ENCODE measurements around the gene KRT38.

DNA sequence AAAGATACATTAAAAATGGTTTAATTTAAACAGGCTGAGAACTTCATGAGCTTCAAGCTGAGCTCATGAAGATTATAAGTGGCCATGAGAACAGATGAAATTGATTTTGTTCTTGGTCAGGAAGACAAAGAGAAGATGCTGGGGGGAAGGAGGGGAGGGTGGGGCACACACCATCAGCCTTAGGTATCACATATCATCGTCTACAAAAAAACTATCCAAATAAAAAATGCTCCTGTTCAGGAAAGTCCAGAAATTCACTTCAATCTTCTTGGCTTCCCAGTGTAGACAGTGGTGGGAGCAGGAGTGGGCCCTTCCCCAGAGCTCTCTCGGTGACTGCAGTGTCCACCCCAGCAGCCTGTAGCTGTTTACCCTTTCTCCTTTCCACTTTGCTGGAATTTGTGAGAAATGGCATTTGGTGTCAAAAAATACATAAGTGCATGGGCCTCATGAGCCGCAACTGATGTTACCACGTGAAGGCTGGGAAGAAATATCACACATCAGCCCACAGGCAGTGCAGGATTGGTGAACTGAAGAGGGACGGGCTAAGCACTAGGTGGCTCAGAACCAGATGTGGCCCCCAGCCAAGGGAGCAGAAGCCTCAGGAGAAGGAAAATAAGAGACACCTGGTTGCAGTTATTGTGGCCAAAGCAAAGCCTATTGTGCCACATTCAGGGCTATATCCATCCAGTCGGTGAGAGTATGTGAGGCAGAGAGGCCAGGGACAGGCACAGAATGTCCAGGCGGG, 22.5 kb downstream of the KRT38 start:
- TF ChIP-seq, protein P1, sequence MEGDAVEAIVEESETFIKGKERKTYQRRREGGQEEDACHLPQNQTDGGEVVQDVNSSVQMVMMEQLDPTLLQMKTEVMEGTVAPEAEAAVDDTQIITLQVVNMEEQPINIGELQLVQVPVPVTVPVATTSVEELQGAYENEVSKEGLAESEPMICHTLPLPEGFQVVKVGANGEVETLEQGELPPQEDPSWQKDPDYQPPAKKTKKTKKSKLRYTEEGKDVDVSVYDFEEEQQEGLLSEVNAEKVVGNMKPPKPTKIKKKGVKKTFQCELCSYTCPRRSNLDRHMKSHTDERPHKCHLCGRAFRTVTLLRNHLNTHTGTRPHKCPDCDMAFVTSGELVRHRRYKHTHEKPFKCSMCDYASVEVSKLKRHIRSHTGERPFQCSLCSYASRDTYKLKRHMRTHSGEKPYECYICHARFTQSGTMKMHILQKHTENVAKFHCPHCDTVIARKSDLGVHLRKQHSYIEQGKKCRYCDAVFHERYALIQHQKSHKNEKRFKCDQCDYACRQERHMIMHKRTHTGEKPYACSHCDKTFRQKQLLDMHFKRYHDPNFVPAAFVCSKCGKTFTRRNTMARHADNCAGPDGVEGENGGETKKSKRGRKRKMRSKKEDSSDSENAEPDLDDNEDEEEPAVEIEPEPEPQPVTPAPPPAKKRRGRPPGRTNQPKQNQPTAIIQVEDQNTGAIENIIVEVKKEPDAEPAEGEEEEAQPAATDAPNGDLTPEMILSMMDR (IDR thresholded peaks at IDR 0.05): no peak
- no peak for TF ChIP-seq EZH2phosphoT487 (IDR thresholded peaks at IDR 0.05)
- no peak for TF ChIP-seq EZH2 (IDR thresholded peaks at IDR 0.05)

All from neural progenitor cell (in vitro differentiated cells).